ENCODE data around the gene UBR4.

The UBR4 gene

DNA sequence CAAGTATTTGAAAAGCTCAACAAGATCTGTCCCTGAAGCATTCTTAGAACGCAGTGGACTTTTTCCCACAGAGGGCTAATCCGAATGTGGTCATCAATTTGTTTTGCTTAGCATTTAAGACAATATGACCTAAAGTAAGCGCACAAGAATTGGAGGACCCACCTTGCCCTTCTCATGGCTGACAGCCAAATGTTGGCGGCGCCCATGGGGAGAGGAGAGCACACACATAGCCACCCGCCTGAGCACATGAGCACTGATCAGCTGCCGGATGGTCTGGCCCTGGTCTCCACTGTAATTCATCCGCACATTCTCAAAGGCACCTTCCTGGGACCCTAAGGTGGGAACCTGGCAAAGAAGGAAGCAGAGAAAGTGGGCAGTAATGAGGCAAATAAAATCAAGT lies 52.4 kb downstream of the UBR4 start:
- H3K27me3 ChIP-seq (replicated peaks; ENCODE audit: control insufficient read depth, insufficient read depth, low read length), result no peaks in the 10 kb centered on the region
- no peak overlapping the region for H3K4me3 ChIP-seq (ENCODE audit: low read length)
- peaks cover 21% of the 10 kb centered on the region for H3K4me1 ChIP-seq (ENCODE audit: control insufficient read depth, insufficient read depth, low read length)
- no peaks in the 10 kb centered on the region for H3K9me3 ChIP-seq (ENCODE audit: control insufficient read depth, low read length)
- peak overlapping the region; percentile 6 for H3K9ac ChIP-seq (ENCODE audit: low read length)
- DNase-seq (ENCODE audit: low read depth), result no peak
- peaks cover 100% of the 10 kb centered on the region for H3K36me3 ChIP-seq (ENCODE audit: control insufficient read depth, insufficient read depth, low read length, severe bottlenecking)

GRCh38 chr1:19156676-19157075 lies 53.4 kb downstream of the UBR4 start:
- Histone ChIP-seq H3K9me3 (ENCODE audit: control insufficient read depth, low read length) (no peaks in the 10 kb centered on the region), H3K36me3 (ENCODE audit: control insufficient read depth, insufficient read depth, low read length, severe bottlenecking) (peaks cover 100% of the 10 kb centered on the region), H3K27me3 (replicated peaks; ENCODE audit: control insufficient read depth, insufficient read depth, low read length) (no peaks in the 10 kb centered on the region), H3K4me3 (ENCODE audit: low read length) (no peak overlapping the region), H3K9ac (ENCODE audit: low read length) (peak overlapping the region; percentile 34), H3K4me1 (ENCODE audit: control insufficient read depth, insufficient read depth, low read length) (peaks cover 20% of the 10 kb centered on the region)
- peak; percentile 12 for DNase-seq (ENCODE audit: low read depth)

DNA sequence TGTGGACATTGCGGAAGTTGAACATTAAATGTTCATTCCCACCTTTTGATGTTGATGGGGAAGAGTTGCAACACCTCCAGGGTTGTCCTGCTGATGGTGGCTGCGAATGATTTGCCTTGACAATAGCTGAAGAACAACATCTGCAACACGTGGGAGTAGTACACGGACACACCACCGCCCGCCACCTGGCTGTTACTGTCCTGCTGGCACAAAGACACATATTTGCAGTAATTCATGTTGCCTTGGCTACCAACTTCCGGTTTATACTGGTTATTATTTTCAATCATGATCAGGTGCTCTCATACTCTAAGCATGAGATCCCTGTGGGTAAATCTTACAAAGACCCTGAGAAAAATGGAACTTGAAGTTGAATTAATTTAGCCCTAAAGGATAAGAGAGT lies 55.2 kb downstream of the UBR4 start:
- no peaks in the 10 kb centered on the region for H3K9me3 ChIP-seq (ENCODE audit: control insufficient read depth, low read length)
- H3K27me3 ChIP-seq (replicated peaks; ENCODE audit: control insufficient read depth, insufficient read depth, low read length), result no peaks in the 10 kb centered on the region
- DNase-seq (ENCODE audit: low read depth), result no peak
- no peak overlapping the region for H3K4me3 ChIP-seq (ENCODE audit: low read length)
- no peak overlapping the region for H3K9ac ChIP-seq (ENCODE audit: low read length)
- H3K4me1 ChIP-seq (ENCODE audit: control insufficient read depth, insufficient read depth, low read length), result peaks cover 20% of the 10 kb centered on the region
- peaks cover 100% of the 10 kb centered on the region for H3K36me3 ChIP-seq (ENCODE audit: control insufficient read depth, insufficient read depth, low read length, severe bottlenecking)

GRCh38 chr1:19153169-19153568 lies 56.9 kb downstream of the UBR4 start:
- no peaks in the 10 kb centered on the region for H3K27me3 ChIP-seq (replicated peaks; ENCODE audit: control insufficient read depth, insufficient read depth, low read length)
- no peak for DNase-seq (ENCODE audit: low read depth)
- H3K9me3 ChIP-seq (ENCODE audit: control insufficient read depth, low read length), result no peaks in the 10 kb centered on the region
- no peak overlapping the region for H3K4me3 ChIP-seq (ENCODE audit: low read length)
- peaks cover 100% of the 10 kb centered on the region for H3K36me3 ChIP-seq (ENCODE audit: control insufficient read depth, insufficient read depth, low read length, severe bottlenecking)
- H3K9ac ChIP-seq (ENCODE audit: low read length), result no peak overlapping the region
- H3K4me1 ChIP-seq (ENCODE audit: control insufficient read depth, insufficient read depth, low read length), result peaks cover 20% of the 10 kb centered on the region

- H3K9me3 ChIP-seq (ENCODE audit: control insufficient read depth, low read length), result no peaks in the 10 kb centered on the region
- DNase-seq (ENCODE audit: low read depth), result no peak
- peaks cover 12% of the 10 kb centered on the region for H3K4me1 ChIP-seq (ENCODE audit: control insufficient read depth, insufficient read depth, low read length)
- H3K36me3 ChIP-seq (ENCODE audit: control insufficient read depth, insufficient read depth, low read length, severe bottlenecking), result peaks cover 100% of the 10 kb centered on the region
- no peak overlapping the region for H3K9ac ChIP-seq (ENCODE audit: low read length)
- H3K27me3 ChIP-seq (replicated peaks; ENCODE audit: control insufficient read depth, insufficient read depth, low read length), result no peaks in the 10 kb centered on the region
- no peak overlapping the region for H3K4me3 ChIP-seq (ENCODE audit: low read length)
Measured at GRCh38 chr1:19151537-19151936, 58.5 kb downstream of the UBR4 start.

- H3K4me3 ChIP-seq (ENCODE audit: low read length), result no peak overlapping the region
- H3K36me3 ChIP-seq (ENCODE audit: control insufficient read depth, insufficient read depth, low read length, severe bottlenecking), result peaks cover 100% of the 10 kb centered on the region
- H3K9ac ChIP-seq (ENCODE audit: low read length), result no peak overlapping the region
- H3K27me3 ChIP-seq (replicated peaks; ENCODE audit: control insufficient read depth, insufficient read depth, low read length), result no peaks in the 10 kb centered on the region
- DNase-seq (ENCODE audit: low read depth), result no peak
- peaks cover 17% of the 10 kb centered on the region for H3K4me1 ChIP-seq (ENCODE audit: control insufficient read depth, insufficient read depth, low read length)
- H3K9me3 ChIP-seq (ENCODE audit: control insufficient read depth, low read length), result no peaks in the 10 kb centered on the region
Measured at GRCh38 chr1:19149736-19150135, 60.3 kb downstream of the UBR4 start.

DNA sequence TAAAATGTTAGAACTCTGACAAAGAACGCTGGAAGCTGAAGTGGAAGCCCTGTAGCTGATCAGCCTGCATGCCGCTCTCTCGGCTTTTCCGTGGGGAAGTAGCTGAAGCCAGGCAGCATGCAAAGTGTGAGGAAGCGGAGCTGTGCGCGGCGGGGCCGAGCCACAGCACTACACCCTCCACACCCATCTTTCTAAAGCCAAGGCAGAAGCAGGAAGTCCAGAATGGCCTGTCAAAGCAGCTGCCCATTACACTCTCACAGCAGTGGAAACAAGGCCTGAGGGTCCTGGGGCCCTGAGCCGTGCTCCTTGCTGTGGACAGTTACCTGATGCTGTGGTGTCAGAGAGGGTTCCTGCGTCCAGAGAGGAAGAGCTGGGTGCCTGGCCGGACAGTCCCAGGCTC lies 69.6 kb downstream of the UBR4 start:
- Histone ChIP-seq H3K4me3 (ENCODE audit: low read length) (no peak overlapping the region), H3K4me1 (ENCODE audit: control insufficient read depth, insufficient read depth, low read length) (peaks cover 11% of the 10 kb centered on the region), H3K27me3 (replicated peaks; ENCODE audit: control insufficient read depth, insufficient read depth, low read length) (no peaks in the 10 kb centered on the region), H3K9me3 (ENCODE audit: control insufficient read depth, low read length) (no peaks in the 10 kb centered on the region), H3K36me3 (ENCODE audit: control insufficient read depth, insufficient read depth, low read length, severe bottlenecking) (peaks cover 100% of the 10 kb centered on the region), H3K9ac (ENCODE audit: low read length) (no peak overlapping the region)
- DNase-seq (ENCODE audit: low read depth), result no peak

GRCh38 chr1:19139711-19140110 lies 70.4 kb downstream of the UBR4 start:
- H3K9ac ChIP-seq (ENCODE audit: low read length), result no peak overlapping the region
- H3K9me3 ChIP-seq (ENCODE audit: control insufficient read depth, low read length), result no peaks in the 10 kb centered on the region
- H3K4me3 ChIP-seq (ENCODE audit: low read length), result no peak overlapping the region
- no peak for DNase-seq (ENCODE audit: low read depth)
- H3K27me3 ChIP-seq (replicated peaks; ENCODE audit: control insufficient read depth, insufficient read depth, low read length), result no peaks in the 10 kb centered on the region
- peaks cover 100% of the 10 kb centered on the region for H3K36me3 ChIP-seq (ENCODE audit: control insufficient read depth, insufficient read depth, low read length, severe bottlenecking)
- H3K4me1 ChIP-seq (ENCODE audit: control insufficient read depth, insufficient read depth, low read length), result peaks cover 5% of the 10 kb centered on the region

DNA sequence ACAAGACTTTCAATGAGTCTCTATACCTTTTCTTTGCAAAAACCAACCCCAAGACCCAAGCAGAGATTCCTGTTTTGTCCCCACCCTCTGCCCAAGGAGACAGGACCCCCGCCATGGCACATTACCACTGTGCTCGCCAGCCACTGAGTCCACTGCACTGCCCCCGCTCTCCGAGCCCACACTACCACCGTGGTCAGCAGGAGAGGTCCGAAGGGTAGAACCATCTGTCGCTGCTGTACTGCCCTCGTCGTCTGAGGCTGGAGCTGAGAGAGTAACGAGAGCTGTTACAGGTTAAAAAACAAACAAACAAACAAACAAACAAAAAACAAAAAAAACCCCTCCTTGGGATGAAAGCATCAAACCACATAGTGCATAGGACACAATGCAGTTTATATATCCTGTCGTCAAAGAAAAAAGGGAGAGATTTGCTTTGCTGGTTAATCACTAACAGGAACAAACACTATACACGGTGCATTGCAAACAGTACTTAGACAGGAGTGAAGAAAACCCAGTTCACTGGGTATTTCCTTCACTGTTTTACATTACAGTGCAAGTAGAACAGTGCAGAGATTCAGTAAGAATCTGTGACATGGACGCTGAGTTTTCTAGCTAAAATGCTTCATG lies 71.0 kb downstream of the UBR4 start:
- Histone ChIP-seq H3K36me3 (ENCODE audit: control insufficient read depth, insufficient read depth, low read length, severe bottlenecking) (peaks cover 100% of the 10 kb centered on the region), H3K9me3 (ENCODE audit: control insufficient read depth, low read length) (no peaks in the 10 kb centered on the region), H3K4me1 (ENCODE audit: control insufficient read depth, insufficient read depth, low read length) (no peaks in the 10 kb centered on the region), H3K9ac (ENCODE audit: low read length) (no peak overlapping the region), H3K27me3 (replicated peaks; ENCODE audit: control insufficient read depth, insufficient read depth, low read length) (no peaks in the 10 kb centered on the region), H3K4me3 (ENCODE audit: low read length) (no peak overlapping the region)
- no peak for DNase-seq (ENCODE audit: low read depth)

- no peak overlapping the region for H3K9ac ChIP-seq (ENCODE audit: low read length)
- H3K4me3 ChIP-seq (ENCODE audit: low read length), result no peak overlapping the region
- peaks cover 3% of the 10 kb centered on the region for H3K9me3 ChIP-seq (ENCODE audit: control insufficient read depth, low read length)
- peaks cover 100% of the 10 kb centered on the region for H3K36me3 ChIP-seq (ENCODE audit: control insufficient read depth, insufficient read depth, low read length, severe bottlenecking)
- no peak for DNase-seq (ENCODE audit: low read depth)
- no peaks in the 10 kb centered on the region for H3K4me1 ChIP-seq (ENCODE audit: control insufficient read depth, insufficient read depth, low read length)
- no peaks in the 10 kb centered on the region for H3K27me3 ChIP-seq (replicated peaks; ENCODE audit: control insufficient read depth, insufficient read depth, low read length)
Measured at GRCh38 chr1:19138331-19138730, 71.7 kb downstream of the UBR4 start.

GRCh38 chr1:19137158-19137557 lies 72.9 kb downstream of the UBR4 start:
- H3K36me3 ChIP-seq (ENCODE audit: control insufficient read depth, insufficient read depth, low read length, severe bottlenecking), result peaks cover 99% of the 10 kb centered on the region

GRCh38 chr1:19133360-19133759 lies 76.7 kb downstream of the UBR4 start:
- H3K36me3 ChIP-seq (ENCODE audit: control insufficient read depth, insufficient read depth, low read length, severe bottlenecking), result peaks cover 97% of the 10 kb centered on the region
- DNase-seq (ENCODE audit: low read depth), result no peak
- H3K27me3 ChIP-seq (replicated peaks; ENCODE audit: control insufficient read depth, insufficient read depth, low read length), result no peaks in the 10 kb centered on the region
- no peaks in the 10 kb centered on the region for H3K4me1 ChIP-seq (ENCODE audit: control insufficient read depth, insufficient read depth, low read length)
- no peak overlapping the region for H3K9ac ChIP-seq (ENCODE audit: low read length)
- peaks cover 3% of the 10 kb centered on the region for H3K9me3 ChIP-seq (ENCODE audit: control insufficient read depth, low read length)
- no peak overlapping the region for H3K4me3 ChIP-seq (ENCODE audit: low read length)

More at GRCh38 chr1:19137158-19137557, 72.9 kb downstream of the UBR4 start:
- peaks cover 3% of the 10 kb centered on the region for H3K9me3 ChIP-seq (ENCODE audit: control insufficient read depth, low read length)
- H3K9ac ChIP-seq (ENCODE audit: low read length), result no peak overlapping the region
- DNase-seq (ENCODE audit: low read depth), result no peak
- H3K27me3 ChIP-seq (replicated peaks; ENCODE audit: control insufficient read depth, insufficient read depth, low read length), result no peaks in the 10 kb centered on the region
- no peaks in the 10 kb centered on the region for H3K4me1 ChIP-seq (ENCODE audit: control insufficient read depth, insufficient read depth, low read length)
- H3K4me3 ChIP-seq (ENCODE audit: low read length), result no peak overlapping the region

Measured in adipocyte (in vitro differentiated cells).